GM12864 (cell line): ENCODE measurements around the gene OLR1.

Experiments used
- DNase-seq: peaks from one replicate; pipeline ENCODE4 v3.0.0-alpha.2; 2011; ENCODE audit warnings: low read depth
- H3K4me3 ChIP-seq: 2 replicates; pipeline ENCODE4 v1.5.1; 2011; ENCODE audit warnings: mild to moderate bottlenecking, low read depth, low read length, control low read depth
- TF ChIP-seq, protein P1 (sequence below): IDR thresholded peaks from 2 replicates; pipeline ENCODE4 v1.5.1; 2011; ENCODE audit warnings: low read depth, mild to moderate bottlenecking, moderate library complexity, low read length, control low read depth, inconsistent platforms; ENCODE audit errors: missing control alignments

Gene OLR1

DNA sequence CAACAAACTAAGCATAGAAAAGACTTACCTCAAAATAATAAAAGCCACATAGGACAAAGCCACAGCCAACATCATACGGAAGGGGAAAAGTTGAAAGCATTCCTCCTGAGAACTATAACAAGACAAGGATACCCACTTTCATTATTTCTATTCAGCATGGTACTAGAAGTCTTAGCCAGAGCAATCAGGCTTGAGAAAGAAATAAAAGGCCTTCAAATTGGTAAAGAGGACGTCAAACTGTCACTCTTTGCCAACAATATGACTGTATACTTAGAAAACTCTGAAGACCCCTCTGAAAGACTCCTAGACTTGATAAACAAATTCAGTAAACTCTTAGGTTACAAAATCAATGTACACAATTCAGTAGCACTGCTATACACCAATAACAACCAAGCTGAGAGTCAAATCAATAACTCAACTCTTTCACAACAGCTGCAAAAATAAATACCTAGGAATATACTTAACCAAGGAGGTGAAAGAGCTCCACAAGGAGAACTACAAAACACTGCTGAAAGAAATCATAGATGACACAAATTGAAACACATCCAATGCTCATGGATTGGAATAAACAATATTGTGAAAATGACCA lies 61.6 kb downstream of the OLR1 start:
- DNase-seq, result no peak
- H3K4me3 ChIP-seq, result no peak overlapping the region
- TF ChIP-seq, protein P1, sequence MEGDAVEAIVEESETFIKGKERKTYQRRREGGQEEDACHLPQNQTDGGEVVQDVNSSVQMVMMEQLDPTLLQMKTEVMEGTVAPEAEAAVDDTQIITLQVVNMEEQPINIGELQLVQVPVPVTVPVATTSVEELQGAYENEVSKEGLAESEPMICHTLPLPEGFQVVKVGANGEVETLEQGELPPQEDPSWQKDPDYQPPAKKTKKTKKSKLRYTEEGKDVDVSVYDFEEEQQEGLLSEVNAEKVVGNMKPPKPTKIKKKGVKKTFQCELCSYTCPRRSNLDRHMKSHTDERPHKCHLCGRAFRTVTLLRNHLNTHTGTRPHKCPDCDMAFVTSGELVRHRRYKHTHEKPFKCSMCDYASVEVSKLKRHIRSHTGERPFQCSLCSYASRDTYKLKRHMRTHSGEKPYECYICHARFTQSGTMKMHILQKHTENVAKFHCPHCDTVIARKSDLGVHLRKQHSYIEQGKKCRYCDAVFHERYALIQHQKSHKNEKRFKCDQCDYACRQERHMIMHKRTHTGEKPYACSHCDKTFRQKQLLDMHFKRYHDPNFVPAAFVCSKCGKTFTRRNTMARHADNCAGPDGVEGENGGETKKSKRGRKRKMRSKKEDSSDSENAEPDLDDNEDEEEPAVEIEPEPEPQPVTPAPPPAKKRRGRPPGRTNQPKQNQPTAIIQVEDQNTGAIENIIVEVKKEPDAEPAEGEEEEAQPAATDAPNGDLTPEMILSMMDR, result no peak
